NB4 (cell line): ENCODE measurements around the gene ISG15.

ENCODE experiments used
- DNase-seq: peaks from one replicate; pipeline ENCODE4 v3.0.0; 2010; ENCODE audit warnings: low read depth
- H3K4me3 ChIP-seq: one replicate; pipeline ENCODE4 v1.5.1; 2011; ENCODE audit warnings: mild to moderate bottlenecking, low read depth, low read length, moderate library complexity
- MYC ChIP-seq: IDR thresholded peaks from 2 replicates; pipeline ENCODE4 v1.6.1; 2011; ENCODE audit warnings: low read depth, low read length
- POLR2A ChIP-seq: IDR thresholded peaks from 2 replicates; pipeline ENCODE4 v1.6.1; 2011; ENCODE audit warnings: mild to moderate bottlenecking; ENCODE audit not compliant: insufficient read length; ENCODE audit errors: extremely low read depth
- TF ChIP-seq, protein P1 (sequence below): IDR thresholded peaks from one replicate; pipeline ENCODE4 v1.5.1; 2012; ENCODE audit warnings: low read depth, low read length
- TF ChIP-seq, protein P2 (sequence below): IDR thresholded peaks from 2 replicates; pipeline ENCODE4 v1.6.1; 2011; ENCODE audit warnings: low read depth, low read length

The ISG15 gene

DNA sequence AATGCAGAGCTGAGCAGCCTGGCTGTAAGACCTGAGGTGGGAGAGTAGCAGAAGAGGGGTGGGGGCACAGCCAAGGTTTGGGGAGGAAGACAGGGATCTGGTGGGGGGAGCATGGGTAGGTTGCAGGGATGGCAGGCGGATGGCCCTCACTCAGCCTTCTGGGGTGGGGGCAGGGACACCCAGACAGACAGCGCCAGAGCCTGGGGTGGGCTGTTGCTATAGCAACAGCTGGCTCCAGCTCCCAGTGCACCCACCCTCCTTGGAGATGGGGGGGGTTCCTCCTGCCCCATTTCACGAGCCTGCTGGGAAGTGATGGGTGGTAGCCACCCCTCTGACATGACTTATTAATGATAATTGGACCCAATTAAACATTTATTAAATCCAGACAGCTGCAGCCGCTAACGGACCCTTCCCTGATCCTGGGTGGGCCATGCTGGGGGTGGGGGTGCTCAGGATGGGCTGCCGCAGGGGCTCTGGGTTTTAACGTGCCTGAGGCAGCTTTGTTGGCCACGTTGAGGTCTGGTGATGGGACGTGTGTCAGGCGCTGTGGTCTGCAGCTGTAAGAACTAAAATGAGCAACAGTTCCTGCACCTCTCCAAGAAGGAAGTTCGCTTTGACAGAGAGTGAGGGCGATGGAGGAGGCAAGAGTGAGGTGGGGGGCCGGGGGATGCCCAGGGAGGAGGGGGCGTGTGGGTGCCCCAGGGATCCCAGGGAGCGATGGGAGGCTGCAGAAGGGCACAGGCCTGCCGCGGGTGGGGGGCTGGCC lies 26.0 kb downstream of the ISG15 start:
- DNase-seq: peak; percentile 76
- TF ChIP-seq MYC: no peak
- TF ChIP-seq, protein P1, sequence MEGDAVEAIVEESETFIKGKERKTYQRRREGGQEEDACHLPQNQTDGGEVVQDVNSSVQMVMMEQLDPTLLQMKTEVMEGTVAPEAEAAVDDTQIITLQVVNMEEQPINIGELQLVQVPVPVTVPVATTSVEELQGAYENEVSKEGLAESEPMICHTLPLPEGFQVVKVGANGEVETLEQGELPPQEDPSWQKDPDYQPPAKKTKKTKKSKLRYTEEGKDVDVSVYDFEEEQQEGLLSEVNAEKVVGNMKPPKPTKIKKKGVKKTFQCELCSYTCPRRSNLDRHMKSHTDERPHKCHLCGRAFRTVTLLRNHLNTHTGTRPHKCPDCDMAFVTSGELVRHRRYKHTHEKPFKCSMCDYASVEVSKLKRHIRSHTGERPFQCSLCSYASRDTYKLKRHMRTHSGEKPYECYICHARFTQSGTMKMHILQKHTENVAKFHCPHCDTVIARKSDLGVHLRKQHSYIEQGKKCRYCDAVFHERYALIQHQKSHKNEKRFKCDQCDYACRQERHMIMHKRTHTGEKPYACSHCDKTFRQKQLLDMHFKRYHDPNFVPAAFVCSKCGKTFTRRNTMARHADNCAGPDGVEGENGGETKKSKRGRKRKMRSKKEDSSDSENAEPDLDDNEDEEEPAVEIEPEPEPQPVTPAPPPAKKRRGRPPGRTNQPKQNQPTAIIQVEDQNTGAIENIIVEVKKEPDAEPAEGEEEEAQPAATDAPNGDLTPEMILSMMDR: no peak
- TF ChIP-seq POLR2A: no peak
- H3K4me3 ChIP-seq: no peak overlapping the region

DNA sequence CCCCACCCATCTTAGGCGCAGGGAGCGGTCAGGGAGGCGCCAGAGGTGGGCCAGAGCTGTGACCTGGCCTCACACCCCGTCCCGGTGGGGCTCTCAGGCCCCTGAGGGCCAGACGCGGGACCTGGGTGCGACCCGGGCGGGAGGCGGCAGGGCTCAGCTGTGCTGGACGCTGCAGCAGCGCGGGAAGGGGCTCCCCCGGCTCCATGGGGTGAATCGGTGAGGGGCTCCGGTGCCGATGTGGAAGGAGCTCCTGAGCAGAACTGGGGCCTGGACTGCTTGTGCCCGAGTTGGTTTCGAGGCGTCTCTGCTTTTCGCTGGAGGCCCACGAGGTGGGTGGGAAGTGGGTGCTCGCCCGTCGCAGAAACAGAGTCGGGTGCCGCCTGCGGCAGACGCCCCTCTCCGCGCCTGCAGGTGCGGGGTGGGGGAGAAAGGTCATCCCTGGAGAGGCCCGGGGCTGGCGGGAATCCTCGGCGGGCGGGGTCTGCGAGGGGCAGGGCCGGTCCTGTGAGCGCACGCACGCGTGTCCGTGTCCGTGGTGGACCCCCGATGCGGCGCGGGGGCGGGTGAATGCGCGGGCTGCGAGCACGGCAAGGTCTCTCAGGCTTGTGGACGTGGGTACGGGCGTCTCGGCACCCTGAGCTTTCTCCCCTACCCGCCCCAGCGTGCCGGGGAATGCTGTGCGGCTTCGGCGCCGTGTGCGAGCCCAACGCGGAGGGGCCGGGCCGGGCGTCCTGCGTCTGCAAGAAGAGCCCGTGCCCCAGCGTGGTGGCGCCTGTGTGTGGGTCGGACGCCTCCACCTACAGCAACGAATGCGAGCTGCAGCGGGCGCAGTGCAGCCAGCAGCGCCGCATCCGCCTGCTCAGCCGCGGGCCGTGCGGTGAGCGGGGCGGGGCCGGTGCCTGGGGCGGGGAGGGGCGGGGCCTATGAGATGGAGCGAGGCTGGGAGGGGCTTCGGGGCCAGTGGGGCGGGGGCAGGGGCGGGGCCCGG lies 27.0 kb downstream of the ISG15 start:
- no peak overlapping the region for H3K4me3 ChIP-seq
- peak; percentile 86 for DNase-seq
- TF ChIP-seq, protein P1: no peak
- no peak for TF ChIP-seq MYC
- TF ChIP-seq, protein P2, sequence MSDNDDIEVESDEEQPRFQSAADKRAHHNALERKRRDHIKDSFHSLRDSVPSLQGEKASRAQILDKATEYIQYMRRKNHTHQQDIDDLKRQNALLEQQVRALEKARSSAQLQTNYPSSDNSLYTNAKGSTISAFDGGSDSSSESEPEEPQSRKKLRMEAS: no peak
- no peak for TF ChIP-seq POLR2A

DNA sequence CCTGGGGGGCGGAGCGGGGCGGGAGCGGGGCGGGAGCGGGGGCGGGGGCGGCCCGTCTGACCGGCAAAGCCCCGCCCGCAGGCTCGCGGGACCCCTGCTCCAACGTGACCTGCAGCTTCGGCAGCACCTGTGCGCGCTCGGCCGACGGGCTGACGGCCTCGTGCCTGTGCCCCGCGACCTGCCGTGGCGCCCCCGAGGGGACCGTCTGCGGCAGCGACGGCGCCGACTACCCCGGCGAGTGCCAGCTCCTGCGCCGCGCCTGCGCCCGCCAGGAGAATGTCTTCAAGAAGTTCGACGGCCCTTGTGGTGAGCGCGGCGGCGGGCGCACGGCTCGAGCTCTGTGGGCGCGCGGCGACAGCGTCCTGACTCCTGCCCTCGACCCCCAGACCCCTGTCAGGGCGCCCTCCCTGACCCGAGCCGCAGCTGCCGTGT lies 27.8 kb downstream of the ISG15 start:
- DNase-seq: no peak
- H3K4me3 ChIP-seq: no peak overlapping the region
- TF ChIP-seq POLR2A: no peak

DNA sequence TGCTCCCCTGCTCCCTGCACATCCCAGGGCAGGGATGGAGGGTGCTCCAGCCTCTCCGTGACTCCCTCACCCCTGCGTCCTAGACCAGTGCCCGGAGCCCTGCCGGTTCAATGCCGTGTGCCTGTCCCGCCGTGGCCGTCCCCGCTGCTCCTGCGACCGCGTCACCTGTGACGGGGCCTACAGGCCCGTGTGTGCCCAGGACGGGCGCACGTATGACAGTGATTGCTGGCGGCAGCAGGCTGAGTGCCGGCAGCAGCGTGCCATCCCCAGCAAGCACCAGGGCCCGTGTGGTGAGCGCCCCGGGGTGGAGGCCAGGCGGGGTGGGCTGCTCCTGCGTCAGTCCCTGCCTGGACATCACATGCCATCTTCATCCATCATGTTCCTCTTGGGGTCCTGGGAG lies 28.6 kb downstream of the ISG15 start:
- H3K4me3 ChIP-seq: no peak overlapping the region
- DNase-seq: no peak
- TF ChIP-seq POLR2A: no peak
- TF ChIP-seq, protein P1: no peak
- TF ChIP-seq MYC: no peak
- TF ChIP-seq, protein P2: no peak

DNA sequence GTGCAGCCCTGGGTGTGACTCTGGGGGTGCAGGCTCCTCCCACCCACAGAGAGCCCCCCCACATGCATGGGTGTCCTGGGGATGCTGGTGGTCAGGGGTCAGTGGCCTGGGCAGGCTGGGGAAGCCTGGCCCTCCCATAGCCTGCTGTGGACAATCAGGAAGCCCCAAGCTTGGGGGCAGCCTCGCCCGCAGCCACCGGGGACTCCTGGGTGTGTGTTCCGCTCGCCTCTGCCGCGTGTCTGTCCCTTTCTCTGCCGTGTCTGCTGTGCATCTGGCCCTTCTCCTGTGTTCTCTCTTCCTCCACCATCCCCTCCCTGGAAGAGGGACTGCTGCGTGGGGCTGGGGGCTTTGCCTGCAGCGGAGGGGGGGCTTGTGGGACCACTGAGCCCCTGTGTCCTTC lies 29.5 kb downstream of the ISG15 start:
- TF ChIP-seq POLR2A: no peak
- TF ChIP-seq, protein P2: no peak
- TF ChIP-seq MYC: no peak
- TF ChIP-seq, protein P1: no peak
- DNase-seq: no peak

DNA sequence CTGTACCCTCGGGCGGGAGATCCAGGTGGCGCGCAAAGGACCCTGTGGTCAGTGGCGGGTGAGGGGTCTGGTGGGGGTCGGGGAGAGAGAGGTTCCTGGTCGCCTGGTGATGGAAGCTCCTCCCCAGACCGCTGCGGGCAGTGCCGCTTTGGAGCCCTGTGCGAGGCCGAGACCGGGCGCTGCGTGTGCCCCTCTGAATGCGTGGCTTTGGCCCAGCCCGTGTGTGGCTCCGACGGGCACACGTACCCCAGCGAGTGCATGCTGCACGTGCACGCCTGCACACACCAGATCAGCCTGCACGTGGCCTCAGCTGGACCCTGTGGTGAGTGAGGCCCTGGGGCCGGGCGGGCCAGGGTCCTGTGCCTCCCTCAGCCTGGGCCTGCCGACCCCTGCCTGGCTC lies 30.1 kb downstream of the ISG15 start:
- no peak for DNase-seq
- TF ChIP-seq POLR2A (no peak), MYC (no peak)
- TF ChIP-seq, protein P2: no peak
- TF ChIP-seq, protein P1: no peak
- H3K4me3 ChIP-seq: no peak overlapping the region

More for the DNA sequence above, 29.5 kb downstream of the ISG15 start:
- H3K4me3 ChIP-seq: no peak overlapping the region
